Measurements from ENCODE around the gene NAALADL2. TPM values are rescaled to one million over a fixed set of nuclear protein-coding genes. Genes with fewer than 3 reads are reported as not detected.

NAALADL2 gene
- total and polyA plus RNA-seq, 3 donors from 2014 or later = 5.4 to 15.6 (median 6.0) TPM

- 93 to 96% methylated on average over 3 of the region's 3 CpGs for WGBS, 2 donors
- no peaks in the 10 kb centered on the region for H3K36me3 ChIP-seq (ENCODE audit: low read depth, missing control alignments)
- TF ChIP-seq POLR2A (IDR thresholded peaks at IDR 0.05) (no peak), CTCF (IDR thresholded peaks at IDR 0.05) (no peak)
- intact Hi-C loops (cut with DNase I; ENCODE audit: low total_unique reads) = no loop called here
- no peak for DNase-seq
- H3K9me3 ChIP-seq = no peaks in the 10 kb centered on the region
- H3K4me1 ChIP-seq = no peaks in the 10 kb centered on the region
- H3K27me3 ChIP-seq = no peaks in the 10 kb centered on the region
- H3K4me3 ChIP-seq = no peak overlapping the region
- H3K27ac ChIP-seq = no peak overlapping the region
Observed at GRCh38 chr3:175748087-175748730, 889.1 kb downstream of the NAALADL2 start.

- Histone ChIP-seq H3K9me3 (no peaks in the 10 kb centered on the region), H3K27me3 (no peaks in the 10 kb centered on the region), H3K27ac (no peak overlapping the region), H3K36me3 (ENCODE audit: low read depth, missing control alignments) (no peaks in the 10 kb centered on the region), H3K4me1 (no peaks in the 10 kb centered on the region), H3K4me3 (no peak overlapping the region)
- WGBS, 2 donors = 88 to 92% methylated on average over 2 of the region's 2 CpGs
- no peak for TF ChIP-seq POLR2A (IDR thresholded peaks at IDR 0.05)
- TF ChIP-seq CTCF (IDR thresholded peaks at IDR 0.05) = no peak
- DNase-seq = no peak
- intact Hi-C loops (cut with DNase I; ENCODE audit: low total_unique reads) = no loop called here
Observed at GRCh38 chr3:175749981-175750380, 890.8 kb downstream of the NAALADL2 start.

- H3K4me1 ChIP-seq = no peaks in the 10 kb centered on the region
- no peak overlapping the region for H3K27ac ChIP-seq
- H3K4me3 ChIP-seq = no peak overlapping the region
- WGBS, 2 donors = 89 to 97% methylated on average over 2 of the region's 2 CpGs
- TF ChIP-seq CTCF (IDR thresholded peaks at IDR 0.05) (no peak), POLR2A (IDR thresholded peaks at IDR 0.05) (no peak)
- H3K9me3 ChIP-seq = no peaks in the 10 kb centered on the region
- intact Hi-C loops (cut with DNase I; ENCODE audit: low total_unique reads) = no loop called here
- no peaks in the 10 kb centered on the region for H3K36me3 ChIP-seq (ENCODE audit: low read depth, missing control alignments)
- no peak for DNase-seq
- no peaks in the 10 kb centered on the region for H3K27me3 ChIP-seq
Observed at GRCh38 chr3:175751089-175751488, 892.0 kb downstream of the NAALADL2 start.

- Histone ChIP-seq H3K4me3 (no peak overlapping the region), H3K4me1 (no peaks in the 10 kb centered on the region), H3K36me3 (ENCODE audit: low read depth, missing control alignments) (no peaks in the 10 kb centered on the region), H3K27ac (no peak overlapping the region), H3K9me3 (no peaks in the 10 kb centered on the region), H3K27me3 (no peaks in the 10 kb centered on the region)
- TF ChIP-seq POLR2A (IDR thresholded peaks at IDR 0.05) = no peak
- TF ChIP-seq CTCF (IDR thresholded peaks at IDR 0.05) = no peak
- no peak for DNase-seq
- intact Hi-C loops (cut with DNase I; ENCODE audit: low total_unique reads) = no loop called here
Observed at GRCh38 chr3:175763948-175764347, 904.8 kb downstream of the NAALADL2 start.

- intact Hi-C loops (cut with DNase I; ENCODE audit: low total_unique reads) = no loop called here
- Histone ChIP-seq H3K36me3 (ENCODE audit: low read depth, missing control alignments) (no peaks in the 10 kb centered on the region), H3K4me3 (no peak overlapping the region), H3K4me1 (no peaks in the 10 kb centered on the region), H3K27me3 (no peaks in the 10 kb centered on the region), H3K9me3 (no peaks in the 10 kb centered on the region), H3K27ac (no peak overlapping the region)
- DNase-seq = no peak
- TF ChIP-seq CTCF (IDR thresholded peaks at IDR 0.05) = no peak
- TF ChIP-seq POLR2A (IDR thresholded peaks at IDR 0.05) = no peak
- 62 to 63% methylated on average over 2 of the region's 2 CpGs for WGBS, 2 donors
Observed at GRCh38 chr3:175764722-175765121, 905.6 kb downstream of the NAALADL2 start.
